Mucosa of gallbladder (tissue), 1 donor: ENCODE data around the gene VIPR2. TPM values are rescaled to one million over a fixed set of nuclear protein-coding genes. Genes with fewer than 3 reads are reported as not detected.
"Not testable (repeated sequence)": the region's sequence is repeated elsewhere in the genome, so short reads cannot be mapped to it uniquely, and the experiment has no call there.

ENCODE experiments used
- DNase-seq: peaks from one replicate; pipeline ENCODE4 v3.0.0-alpha.2; 2020; ENCODE audit warnings: low spot score
- total RNA-seq: library from RNA; stranded (reverse); gene quantifications from one replicate; pipeline ENCODE4 v1.2.1, GENCODE V29; 2021
- donor health status: DM: no; HTN: no; CAD: no.

The VIPR2 gene
- total RNA-seq, 1 donor from 2014 or later = 7.3 TPM

DNA sequence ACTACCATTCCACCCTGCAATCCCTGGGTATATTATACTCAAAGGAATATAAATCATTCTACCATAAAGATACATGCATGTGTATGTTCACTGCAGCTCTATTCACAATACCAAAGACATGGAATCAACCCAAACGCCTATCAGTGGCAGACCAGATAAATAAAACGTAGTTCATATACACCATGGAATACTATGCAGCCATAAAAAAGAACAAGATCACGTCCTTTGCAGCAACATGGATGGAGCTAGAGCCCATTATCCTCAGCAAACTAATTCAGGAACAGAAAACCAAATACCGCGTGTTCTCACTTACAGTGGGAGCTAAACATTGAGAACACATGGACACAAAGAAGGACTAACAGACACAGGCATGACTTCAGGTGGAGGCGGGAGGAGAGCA lies 150.0 kb downstream of the VIPR2 start:
- DNase-seq = no peak

GRCh38 chr7:158993591-158993990 lies 151.1 kb downstream of the VIPR2 start:
- DNase-seq = no peak

DNA sequence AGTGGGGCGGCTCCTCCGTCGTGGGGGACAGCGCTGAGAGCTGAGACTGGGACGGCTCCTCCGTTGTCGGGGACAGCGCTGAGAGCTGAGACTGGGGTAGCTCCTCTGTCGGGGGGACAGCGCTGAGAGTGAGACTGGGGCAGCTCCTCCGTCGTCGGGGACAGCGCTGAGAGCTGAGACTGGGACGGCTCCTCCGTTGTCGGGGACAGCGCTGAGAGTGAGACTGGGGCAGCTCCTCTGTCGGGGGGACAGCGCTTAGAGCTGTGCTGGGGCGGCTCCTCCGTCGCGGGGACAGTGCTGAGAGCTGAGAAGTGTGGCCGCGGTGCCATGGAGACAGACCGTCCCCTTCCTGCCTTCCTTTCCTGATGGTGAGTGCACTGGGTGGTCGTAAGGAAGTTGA lies 151.9 kb downstream of the VIPR2 start:
- no peak for DNase-seq

DNA sequence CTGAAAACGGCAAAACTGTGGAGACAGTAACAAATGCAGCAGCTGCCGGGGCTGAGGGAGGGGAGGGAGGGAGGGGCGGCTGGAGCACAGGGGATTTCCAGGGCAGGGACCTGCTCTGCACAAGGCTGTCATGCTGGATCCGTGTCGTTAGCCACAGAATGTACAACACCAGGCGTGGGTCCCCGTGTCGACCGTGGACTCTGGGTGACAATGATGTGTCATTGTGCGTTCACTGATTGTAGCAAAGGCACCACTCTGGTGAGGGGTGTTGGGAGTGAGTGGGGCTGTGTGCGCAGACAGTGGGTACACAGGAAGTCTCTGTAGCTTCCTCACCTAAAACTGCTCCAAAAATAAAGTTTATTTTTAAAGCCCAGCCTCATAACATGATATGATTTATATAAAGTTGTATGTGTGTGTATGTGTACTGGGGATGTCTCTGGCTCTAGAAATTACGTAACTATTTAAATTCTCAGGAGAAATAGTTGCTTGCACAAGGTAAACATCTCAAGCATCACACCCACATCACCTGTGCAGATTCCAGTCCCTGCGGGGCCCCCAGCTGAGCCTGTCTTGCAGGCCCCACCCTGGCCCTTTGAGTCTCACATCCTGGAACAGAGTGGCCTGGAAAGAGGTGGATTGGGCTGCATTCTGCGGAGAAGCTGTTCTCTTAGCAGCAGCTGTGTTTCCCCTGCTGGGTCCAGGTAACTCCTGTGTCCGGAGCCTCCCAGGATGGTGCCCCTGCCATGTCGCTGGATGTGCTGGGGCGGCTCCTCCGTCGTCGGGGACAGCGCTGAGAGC lies 152.6 kb downstream of the VIPR2 start:
- DNase-seq = no peak

DNA sequence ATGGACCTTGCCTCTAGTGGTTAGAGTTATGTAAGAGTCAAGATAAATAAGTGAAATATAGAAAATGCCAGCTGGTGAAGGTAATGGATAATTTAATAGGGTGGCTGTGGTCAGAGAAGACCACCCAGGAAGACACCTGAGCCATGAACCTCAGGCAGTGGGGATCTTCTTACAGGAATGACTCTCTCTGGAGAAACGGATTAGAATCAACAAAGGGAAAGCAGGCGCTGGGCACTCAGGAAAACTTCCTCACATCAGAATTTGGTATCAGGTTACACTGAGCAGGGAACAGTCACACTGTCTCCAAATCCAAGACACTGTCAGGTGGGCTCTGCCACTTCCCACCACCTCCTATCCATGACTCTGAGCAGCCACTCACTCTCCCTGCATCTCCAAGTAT lies 155.7 kb downstream of the VIPR2 start:
- no peak for DNase-seq

DNA sequence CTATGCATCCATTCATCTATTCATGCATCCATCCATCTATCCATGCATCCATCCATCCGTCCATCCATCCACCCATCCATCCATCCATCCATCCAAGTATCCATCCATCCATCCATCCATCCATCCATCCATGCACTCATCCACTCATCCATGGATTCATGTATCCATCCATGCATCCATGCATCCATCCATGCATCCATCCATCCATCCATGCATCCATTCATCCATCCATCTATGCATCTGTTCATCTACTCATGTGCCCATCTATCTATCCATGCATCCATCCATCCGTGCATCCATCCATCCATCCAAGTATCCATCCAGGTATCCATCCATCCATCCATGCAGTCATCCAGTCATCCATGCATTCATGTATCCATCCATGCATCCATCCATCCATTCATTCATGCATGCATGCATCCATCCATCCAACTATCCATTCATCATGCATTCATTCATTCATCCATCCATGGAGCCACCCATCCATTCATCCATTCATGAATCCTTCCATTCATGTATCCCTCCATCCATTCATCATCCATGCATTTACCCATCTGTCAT lies 156.3 kb downstream of the VIPR2 start:
- no peak for DNase-seq

DNA sequence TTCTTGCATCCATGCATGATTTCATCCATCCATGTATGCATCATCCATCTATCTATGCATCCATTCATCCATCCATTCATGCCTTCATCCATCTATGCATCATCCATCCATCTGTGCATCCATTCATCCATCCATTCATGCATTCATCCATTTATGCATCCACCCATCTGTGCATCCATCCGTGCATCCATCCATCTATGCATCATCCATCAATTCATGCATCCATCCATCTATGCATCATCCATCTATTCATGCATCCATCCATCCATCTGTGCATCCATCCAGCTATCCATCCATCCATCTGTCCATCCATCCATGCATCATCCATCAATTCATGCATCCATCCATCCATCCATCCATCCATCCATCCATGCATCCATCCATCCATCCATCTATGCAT lies 157.0 kb downstream of the VIPR2 start:
- no peak for DNase-seq

DNA sequence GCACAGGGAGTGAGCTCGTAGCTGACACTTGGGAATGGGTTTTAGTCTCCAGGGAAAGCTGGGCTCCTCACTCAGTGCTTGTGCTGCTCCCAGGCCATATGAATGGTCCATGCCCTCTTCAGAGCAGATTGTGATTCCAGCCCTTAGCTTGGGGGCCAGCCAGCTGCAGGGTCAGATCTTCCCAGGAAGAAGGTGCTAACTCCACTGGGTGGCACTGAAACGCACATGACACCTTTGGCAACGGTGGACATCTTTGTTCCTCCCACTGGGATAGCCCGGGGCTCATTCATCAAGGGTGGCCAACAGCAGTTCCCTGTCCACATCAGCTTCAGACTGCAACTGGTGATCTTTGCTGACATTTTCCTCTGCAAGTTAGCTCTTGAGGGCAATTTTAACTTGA lies 159.1 kb downstream of the VIPR2 start:
- DNase-seq = no peak

DNA sequence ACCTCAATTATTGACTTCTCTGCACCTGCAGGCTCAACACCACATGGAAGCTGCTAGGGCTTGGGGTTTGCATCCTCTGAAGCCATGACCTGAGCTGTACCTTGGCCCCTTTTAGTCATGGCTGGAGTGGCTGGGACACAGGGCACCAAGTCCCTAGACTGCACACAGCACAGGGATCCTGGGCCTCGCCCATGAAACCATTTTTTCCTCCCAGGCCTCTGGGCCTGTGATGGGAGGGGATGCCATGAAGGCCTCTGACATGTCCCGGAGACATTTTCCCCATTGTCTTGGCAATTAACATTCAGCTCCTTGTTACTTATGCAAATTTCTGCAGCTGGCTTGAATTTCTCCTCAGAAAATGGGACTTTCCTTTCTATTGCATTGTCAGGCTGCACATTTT lies 160.7 kb downstream of the VIPR2 start:
- DNase-seq = not testable (repeated sequence)

GRCh38 chr7:158982080-158982479 lies 162.6 kb downstream of the VIPR2 start:
- not testable (repeated sequence) for DNase-seq

GRCh38 chr7:158979635-158980351 lies 164.9 kb downstream of the VIPR2 start:
- peak; percentile 20 for DNase-seq

- no peak for DNase-seq
Observed at GRCh38 chr7:158979023-158979529, 165.6 kb downstream of the VIPR2 start.
